ENCODE data around the gene FYN.

Gene FYN

GRCh38 chr6:111650049-111650448 lies 223.2 kb downstream of the FYN start:
- Histone ChIP-seq H3K79me2 (ENCODE audit: control insufficient read depth, low read length) (no peaks in the 10 kb centered on the region), H3K27ac (ENCODE audit: low read depth, low read length) (no peak overlapping the region), H3K4me3 (ENCODE audit: low read length) (no peak overlapping the region), H3K4me1 (ENCODE audit: control insufficient read depth, low read length) (peaks cover 27% of the 10 kb centered on the region), H3K9me3 (ENCODE audit: control insufficient read depth, insufficient read depth, low read length) (no peaks in the 10 kb centered on the region), H3K9me2 (replicated peaks; ENCODE audit: control insufficient read depth, low read length) (no peaks in the 10 kb centered on the region), H3F3A (ENCODE audit: control insufficient read depth, insufficient read depth) (no peaks in the 10 kb centered on the region), H3K27me3 (ENCODE audit: control insufficient read depth, low read length) (no peaks in the 10 kb centered on the region), H4K20me1 (ENCODE audit: control insufficient read depth, insufficient read depth, low read depth, low read length) (no peaks in the 10 kb centered on the region), H3K36me3 (ENCODE audit: control insufficient read depth, low read length) (no peaks in the 10 kb centered on the region), H3K4me2 (ENCODE audit: low read length) (no peak overlapping the region)
- TF ChIP-seq EZH2phosphoT487 (IDR thresholded peaks at IDR 0.05; ENCODE audit: borderline replicate concordance, low read length) (no peak), CTCF (IDR thresholded peaks at IDR 0.05; ENCODE audit: low read depth, low read length, poor library complexity, severe bottlenecking) (no peak)

GRCh38 chr6:111648100-111648499 lies 225.2 kb downstream of the FYN start:
- Histone ChIP-seq H3K9me2 (replicated peaks; ENCODE audit: control insufficient read depth, low read length) (no peaks in the 10 kb centered on the region), H3K27ac (ENCODE audit: low read depth, low read length) (no peak overlapping the region), H3K4me3 (ENCODE audit: low read length) (no peak overlapping the region), H3K79me2 (ENCODE audit: control insufficient read depth, low read length) (no peaks in the 10 kb centered on the region), H4K20me1 (ENCODE audit: control insufficient read depth, insufficient read depth, low read depth, low read length) (no peaks in the 10 kb centered on the region), H3K27me3 (ENCODE audit: control insufficient read depth, low read length) (no peaks in the 10 kb centered on the region), H3K9me3 (ENCODE audit: control insufficient read depth, insufficient read depth, low read length) (no peaks in the 10 kb centered on the region), H3K4me2 (ENCODE audit: low read length) (no peak overlapping the region), H3K4me1 (ENCODE audit: control insufficient read depth, low read length) (peaks cover 19% of the 10 kb centered on the region), H3K36me3 (ENCODE audit: control insufficient read depth, low read length) (no peaks in the 10 kb centered on the region), H3F3A (ENCODE audit: control insufficient read depth, insufficient read depth) (no peaks in the 10 kb centered on the region)
- no peak for TF ChIP-seq EZH2phosphoT487 (IDR thresholded peaks at IDR 0.05; ENCODE audit: borderline replicate concordance, low read length)
- TF ChIP-seq CTCF (IDR thresholded peaks at IDR 0.05; ENCODE audit: low read depth, low read length, poor library complexity, severe bottlenecking), result no peak

GRCh38 chr6:111646942-111647341 lies 226.3 kb downstream of the FYN start:
- Histone ChIP-seq H3K27me3 (ENCODE audit: control insufficient read depth, low read length) (no peaks in the 10 kb centered on the region), H3K79me2 (ENCODE audit: control insufficient read depth, low read length) (no peaks in the 10 kb centered on the region), H3K4me1 (ENCODE audit: control insufficient read depth, low read length) (peaks cover 8% of the 10 kb centered on the region), H4K20me1 (ENCODE audit: control insufficient read depth, insufficient read depth, low read depth, low read length) (no peaks in the 10 kb centered on the region), H3F3A (ENCODE audit: control insufficient read depth, insufficient read depth) (no peaks in the 10 kb centered on the region), H3K36me3 (ENCODE audit: control insufficient read depth, low read length) (no peaks in the 10 kb centered on the region), H3K9me3 (ENCODE audit: control insufficient read depth, insufficient read depth, low read length) (no peaks in the 10 kb centered on the region), H3K4me3 (ENCODE audit: low read length) (no peak overlapping the region), H3K4me2 (ENCODE audit: low read length) (no peak overlapping the region), H3K27ac (ENCODE audit: low read depth, low read length) (no peak overlapping the region), H3K9me2 (replicated peaks; ENCODE audit: control insufficient read depth, low read length) (no peaks in the 10 kb centered on the region)
- no peak for TF ChIP-seq EZH2phosphoT487 (IDR thresholded peaks at IDR 0.05; ENCODE audit: borderline replicate concordance, low read length)
- no peak for TF ChIP-seq CTCF (IDR thresholded peaks at IDR 0.05; ENCODE audit: low read depth, low read length, poor library complexity, severe bottlenecking)

- Histone ChIP-seq H3F3A (ENCODE audit: control insufficient read depth, insufficient read depth) (no peaks in the 10 kb centered on the region), H4K20me1 (ENCODE audit: control insufficient read depth, insufficient read depth, low read depth, low read length) (no peaks in the 10 kb centered on the region), H3K4me3 (ENCODE audit: low read length) (no peak overlapping the region), H3K9me2 (replicated peaks; ENCODE audit: control insufficient read depth, low read length) (no peaks in the 10 kb centered on the region), H3K4me2 (ENCODE audit: low read length) (no peak overlapping the region), H3K27ac (ENCODE audit: low read depth, low read length) (no peak overlapping the region), H3K9me3 (ENCODE audit: control insufficient read depth, insufficient read depth, low read length) (no peaks in the 10 kb centered on the region), H3K4me1 (ENCODE audit: control insufficient read depth, low read length) (no peaks in the 10 kb centered on the region), H3K27me3 (ENCODE audit: control insufficient read depth, low read length) (no peaks in the 10 kb centered on the region), H3K79me2 (ENCODE audit: control insufficient read depth, low read length) (no peaks in the 10 kb centered on the region), H3K36me3 (ENCODE audit: control insufficient read depth, low read length) (no peaks in the 10 kb centered on the region)
- TF ChIP-seq EZH2phosphoT487 (IDR thresholded peaks at IDR 0.05; ENCODE audit: borderline replicate concordance, low read length) (no peak), CTCF (IDR thresholded peaks at IDR 0.05; ENCODE audit: low read depth, low read length, poor library complexity, severe bottlenecking) (no peak)
Observed at GRCh38 chr6:111646034-111646433, 227.2 kb downstream of the FYN start.

Measured in DOHH2 (cell line).